Sigmoid colon (tissue), 4 donors: ENCODE measurements around the gene NREP.

Experiments used
- POLR2A ChIP-seq, 2 donors: fragments of 450-650 bp; IDR thresholded peaks; one replicate each; pipeline ENCODE4 v1.6.1; 2016; ENCODE audit warnings: antibody characterized with exemption in 2 of 2, mild to moderate bottlenecking in 2 of 2, moderate library complexity in 2 of 2
- POLR2AphosphoS5 ChIP-seq, 4 donors: sonication (generic); formaldehyde crosslinking; IDR thresholded peaks; one replicate each; pipeline ENCODE4 v1.6.1; 2017; ENCODE audit warnings: antibody characterized with exemption in 4 of 4
- TF ChIP-seq, protein P1 (sequence below), 4 experiments: fragments of 450-650 bp in 3 of 4; fragments of 200-600 bp in 1 of 4; IDR thresholded peaks; one replicate each; pipeline ENCODE4 v1.5.1; 2016 to 2019; ENCODE audit warnings: antibody characterized with exemption in 4 of 4, mild to moderate bottlenecking in 3 of 4, moderate library complexity in 2 of 4

DNA sequence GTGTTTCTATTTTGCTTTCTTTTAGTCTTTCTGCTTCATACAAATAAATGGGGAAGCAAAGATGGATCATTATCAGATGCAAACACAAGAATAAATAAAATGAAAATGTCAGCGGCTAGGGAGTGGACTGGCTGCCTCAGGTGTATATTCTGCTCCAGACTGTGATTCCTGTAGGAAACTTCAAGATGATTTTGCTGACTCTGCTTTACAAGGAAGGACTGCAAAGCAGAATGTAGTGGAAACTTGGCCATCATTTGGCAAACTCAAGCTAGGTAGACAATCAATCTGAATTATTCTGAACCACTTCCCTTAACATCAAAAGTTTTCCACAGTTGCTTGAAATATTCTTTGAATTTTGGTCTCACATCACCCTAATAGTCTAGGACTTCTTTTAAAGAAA is 38.1 kb upstream of the NREP start:
- TF ChIP-seq, protein P1, sequence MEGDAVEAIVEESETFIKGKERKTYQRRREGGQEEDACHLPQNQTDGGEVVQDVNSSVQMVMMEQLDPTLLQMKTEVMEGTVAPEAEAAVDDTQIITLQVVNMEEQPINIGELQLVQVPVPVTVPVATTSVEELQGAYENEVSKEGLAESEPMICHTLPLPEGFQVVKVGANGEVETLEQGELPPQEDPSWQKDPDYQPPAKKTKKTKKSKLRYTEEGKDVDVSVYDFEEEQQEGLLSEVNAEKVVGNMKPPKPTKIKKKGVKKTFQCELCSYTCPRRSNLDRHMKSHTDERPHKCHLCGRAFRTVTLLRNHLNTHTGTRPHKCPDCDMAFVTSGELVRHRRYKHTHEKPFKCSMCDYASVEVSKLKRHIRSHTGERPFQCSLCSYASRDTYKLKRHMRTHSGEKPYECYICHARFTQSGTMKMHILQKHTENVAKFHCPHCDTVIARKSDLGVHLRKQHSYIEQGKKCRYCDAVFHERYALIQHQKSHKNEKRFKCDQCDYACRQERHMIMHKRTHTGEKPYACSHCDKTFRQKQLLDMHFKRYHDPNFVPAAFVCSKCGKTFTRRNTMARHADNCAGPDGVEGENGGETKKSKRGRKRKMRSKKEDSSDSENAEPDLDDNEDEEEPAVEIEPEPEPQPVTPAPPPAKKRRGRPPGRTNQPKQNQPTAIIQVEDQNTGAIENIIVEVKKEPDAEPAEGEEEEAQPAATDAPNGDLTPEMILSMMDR (IDR thresholded peaks at IDR 0.05) = no peak
- no peak for TF ChIP-seq POLR2A (IDR thresholded peaks at IDR 0.05)
- TF ChIP-seq POLR2AphosphoS5 (IDR thresholded peaks at IDR 0.05) = no peak
